Measurements from ENCODE around the gene INSIG2. TPM values are rescaled to one million over a fixed set of nuclear protein-coding genes. Genes with fewer than 3 reads are reported as not detected.

The INSIG2 gene
- total and polyA plus RNA-seq, 2 of the 8 experiments (the other 6 are each of a cell fraction or from before 2014, with no cell fraction given) = 7.0 to 11.2 TPM

GRCh38 chr2:118130385-118130784 is 42.1 kb downstream of the INSIG2 start:
- Histone ChIP-seq H3K23ac (ENCODE audit: insufficient read length) (no peak overlapping the region), H4K5ac (ENCODE audit: insufficient read length, low read depth, low read length) (no peak overlapping the region), H4K20me1 (replicated peaks in 1 of 2; ENCODE audit: control insufficient read depth in 1 of 2, insufficient read depth in 2 of 2, low read length in 2 of 2) (no peaks in the 10 kb centered on the region), H2AK5ac (ENCODE audit: low read depth, low read length) (no peak overlapping the region), H3K4me3 (ENCODE audit: extremely low read depth in 1 of 4, insufficient read depth in 2 of 4, low read depth in 3 of 4, low read length in 4 of 4) (no peak overlapping the region), H3K9me3 (ENCODE audit: insufficient read depth in 2 of 2, low read depth in 1 of 2, low read length in 1 of 2) (no peaks in the 10 kb centered on the region), H3K27ac (ENCODE audit: low read depth, low read length) (no peak overlapping the region), H2BK20ac (ENCODE audit: low read length) (no peak overlapping the region), H3K4ac (replicated peaks; ENCODE audit: insufficient read length, low read depth, low read length) (no peak overlapping the region), H3K23me2 (ENCODE audit: low read depth, low read length) (no peaks in the 10 kb centered on the region), H2AFZ (ENCODE audit: low read length) (no peak overlapping the region), H3K79me2 (ENCODE audit: control insufficient read depth in 1 of 2, insufficient read depth in 2 of 2, low read length in 2 of 2) (no peaks in the 10 kb centered on the region), H3K4me1 (replicated peaks in 1 of 4; ENCODE audit: control insufficient read depth in 3 of 4, insufficient read depth in 4 of 4, low read length in 3 of 4) (no peaks in the 10 kb centered on the region), H3K56ac (replicated peaks; ENCODE audit: insufficient read length, low read depth, low read length) (no peak overlapping the region), H3K4me2 (ENCODE audit: insufficient read depth in 1 of 2, low read depth in 2 of 2, low read length in 2 of 2) (no peak overlapping the region), H3K36me3 (ENCODE audit: control insufficient read depth in 2 of 4, insufficient read depth in 4 of 4, low read length in 3 of 4) (no peaks in the 10 kb centered on the region), H3K14ac (ENCODE audit: insufficient read length) (no peak overlapping the region), H3K27me3 (replicated peaks in 1 of 4; ENCODE audit: control insufficient read depth in 3 of 4, extremely low read depth in 1 of 4, insufficient read depth in 3 of 4, low read length in 3 of 4) (no peaks in the 10 kb centered on the region), H2BK15ac (ENCODE audit: low read length) (no peak overlapping the region), H4K8ac (ENCODE audit: extremely low read depth, insufficient read depth, low read length) (no peak overlapping the region), H2BK120ac (replicated peaks; ENCODE audit: low read depth, low read length) (no peak overlapping the region), H3K79me1 (ENCODE audit: low read depth, low read length) (no peaks in the 10 kb centered on the region), H2BK12ac (ENCODE audit: low read depth, low read length) (no peak overlapping the region), H3K18ac (ENCODE audit: extremely low read depth, low read length) (no peak overlapping the region), H4K91ac (replicated peaks; ENCODE audit: insufficient read length, low read length) (no peak overlapping the region), H3K9ac (replicated peaks in 1 of 4; ENCODE audit: extremely low read depth in 1 of 4, low read depth in 3 of 4, low read length in 3 of 4) (no peak overlapping the region), H2BK5ac (ENCODE audit: low read depth, low read length) (no peak overlapping the region)
- CTCF ChIA-PET (ENCODE audit: partially characterized antibody) = interaction anchor here (0.8 kb wide), 1 partner anchor 21 kb away, joined by 3 read pairs; no protein-coding TSS in a partner anchor
- FAIRE-seq (no peak), DNase-seq (ENCODE audit: low read depth in 1 of 2, low spot score in 2 of 2) (no peak)
- POLR2A ChIA-PET (ENCODE audit: partially characterized antibody) = no interaction called here
- TF ChIP-seq PHF8 (conservative IDR thresholded peaks at IDR 0.05; ENCODE audit: low read depth, low read length) (no peak), BRCA1 (IDR thresholded peaks at IDR 0.05; ENCODE audit: low read depth, low read length) (no peak), SP2 (IDR thresholded peaks at IDR 0.05; ENCODE audit: low read length) (no peak), BCL11A (IDR thresholded peaks at IDR 0.05; ENCODE audit: low read depth in 2 of 2, low read length in 2 of 2) (no peak), POLR2AphosphoS5 (IDR thresholded peaks at IDR 0.05; ENCODE audit: low read depth, low read length) (no peak), MAFK (IDR thresholded peaks at IDR 0.05; ENCODE audit: low read depth, low read length) (no peak), MAX (IDR thresholded peaks at IDR 0.05) (no peak), CBX5 (IDR thresholded peaks at IDR 0.05; ENCODE audit: low read depth, low read length) (no peak), BACH1 (IDR thresholded peaks at IDR 0.05; ENCODE audit: low read length) (no peak)
- WGBS, 2 experiments (ENCODE audit: extremely low coverage in 1 of 2, insufficient coverage in 1 of 2, insufficient read length in 1 of 2, insufficient replicate concordance in 2 of 2, low coverage in 1 of 2, low lambda C conversion rate in 2 of 2, missing lambda C conversion rate in 1 of 2) = 92% methylated on average over 7 of the region's 7 CpGs; no CpG with 5 or more reads in 1 of the 2 experiments
